ENCODE results near the gene ERICH2. TPM values are rescaled to one million over a fixed set of nuclear protein-coding genes. Genes with fewer than 3 reads are reported as not detected.
"Not testable (repeated sequence)": the region's sequence is repeated elsewhere in the genome, so short reads cannot be mapped to it uniquely, and the experiment has no call there.

ERICH2 gene
- total RNA-seq, result not detected in 2 replicates

GRCh38 chr2:170770008-170770605 lies at the start of gene ERICH2:
ERICH2 (plus strand) TSS chr2:170770378; CDS start chr2:170770682, 304 bp downstream.
- intact Hi-C loops (cut with micrococcal nuclease), result loop anchor here (1.0 to 5.0 kb wide), 7 partner anchors 46 to 1787 kb away; partner anchors contain the start of genes DCAF17, GAD1, GORASP2 and METTL8

- intact Hi-C loops (cut with micrococcal nuclease), result no loop called here
Measured at GRCh38 chr2:170721678-170722077, 48.5 kb upstream of the ERICH2 start.

- intact Hi-C loops (cut with micrococcal nuclease), result no loop called here
Measured at GRCh38 chr2:170722301-170722700, 47.9 kb upstream of the ERICH2 start.

- intact Hi-C loops (cut with micrococcal nuclease), result no loop called here
Measured at GRCh38 chr2:170723446-170723958, 46.7 kb upstream of the ERICH2 start.

GRCh38 chr2:170733798-170734600 lies 36.2 kb upstream of the ERICH2 start:
- intact Hi-C loops (cut with micrococcal nuclease), result no loop called here

GRCh38 chr2:170734601-170735000 lies 35.6 kb upstream of the ERICH2 start:
- intact Hi-C loops (cut with micrococcal nuclease), result not testable (repeated sequence)

- intact Hi-C loops (cut with micrococcal nuclease), result no loop called here
Measured at GRCh38 chr2:170736628-170737027, 33.5 kb upstream of the ERICH2 start.

- intact Hi-C loops (cut with micrococcal nuclease), result no loop called here
Measured at GRCh38 chr2:170737406-170737805, 32.8 kb upstream of the ERICH2 start.

GRCh38 chr2:170737821-170738220 lies 32.4 kb upstream of the ERICH2 start:
- intact Hi-C loops (cut with micrococcal nuclease), result no loop called here

- intact Hi-C loops (cut with micrococcal nuclease), result no loop called here
Measured at GRCh38 chr2:170739048-170739447, 31.1 kb upstream of the ERICH2 start.

GRCh38 chr2:170739507-170740046 lies 30.6 kb upstream of the ERICH2 start:
- intact Hi-C loops (cut with micrococcal nuclease), result no loop called here

GRCh38 chr2:170740660-170741059 lies 29.5 kb upstream of the ERICH2 start:
- intact Hi-C loops (cut with micrococcal nuclease), result no loop called here

- intact Hi-C loops (cut with micrococcal nuclease), result no loop called here
Measured at GRCh38 chr2:170742000-170742399, 28.2 kb upstream of the ERICH2 start.

GRCh38 chr2:170742896-170743529 lies 27.2 kb upstream of the ERICH2 start:
- intact Hi-C loops (cut with micrococcal nuclease), result no loop called here

- intact Hi-C loops (cut with micrococcal nuclease), result no loop called here
Measured at GRCh38 chr2:170743530-170744239, 26.5 kb upstream of the ERICH2 start.

- intact Hi-C loops (cut with micrococcal nuclease), result no loop called here
Measured at GRCh38 chr2:170744248-170745002, 25.8 kb upstream of the ERICH2 start.

GRCh38 chr2:170745305-170745704 lies 24.9 kb upstream of the ERICH2 start:
- intact Hi-C loops (cut with micrococcal nuclease), result no loop called here

- intact Hi-C loops (cut with micrococcal nuclease), result no loop called here
Measured at GRCh38 chr2:170747921-170748320, 22.3 kb upstream of the ERICH2 start.

- intact Hi-C loops (cut with micrococcal nuclease), result not testable (repeated sequence)
Measured at GRCh38 chr2:170751555-170751954, 18.6 kb upstream of the ERICH2 start.

- intact Hi-C loops (cut with micrococcal nuclease), result no loop called here
Measured at GRCh38 chr2:170761572-170761971, 8.6 kb upstream of the ERICH2 start.

All from T-helper 1 cell treated with Interleukin-12 subunit alpha and Interleukin-12 subunit beta and Interleukin-4 antibody, amounts not matched to agents 30 ng/mL and 1 ng/mL, for 36 hours (primary cell).